SU-DHL-6 (cell line): ENCODE measurements around the gene MBLAC2.

ENCODE experiments used
- EZH2phosphoT487 ChIP-seq: fragments of 200-600 bp; sonication (generic), shearing (Covaris generic); conservative IDR thresholded peaks from 2 replicates; pipeline ENCODE4 v1.6.1; 2018; ENCODE audit warnings: mild to moderate bottlenecking, antibody characterized with exemption, low read length, moderate library complexity, mixed read lengths
- TF ChIP-seq, protein P1 (sequence below): fragments of 200-600 bp; sonication (generic); IDR thresholded peaks from one replicate; pipeline ENCODE4 v1.5.1; 2017; ENCODE audit warnings: antibody characterized with exemption, mild to moderate bottlenecking, low read length, moderate library complexity; ENCODE audit not compliant: insufficient read depth, poor library complexity, severe bottlenecking

DNA sequence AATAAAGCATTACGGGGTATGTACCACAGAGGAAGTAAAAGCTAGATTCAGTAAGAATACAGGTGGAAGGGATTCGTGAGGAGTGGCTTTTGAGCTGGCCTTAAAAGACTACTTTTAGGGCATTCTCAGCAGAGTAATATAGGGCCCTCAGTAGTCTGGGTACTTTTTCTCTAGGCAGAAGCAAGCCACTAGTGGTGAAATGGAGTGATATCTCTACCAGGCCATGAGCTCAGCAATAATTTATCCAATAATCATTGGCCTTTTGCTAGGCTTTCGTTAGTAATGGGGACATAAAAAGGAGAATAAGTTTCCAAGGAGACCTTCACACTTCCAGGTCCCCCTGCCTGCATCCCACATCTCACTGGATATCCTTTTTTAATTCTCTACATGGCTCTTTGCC is 1.8 kb upstream of the MBLAC2 start:
- TF ChIP-seq, protein P1, sequence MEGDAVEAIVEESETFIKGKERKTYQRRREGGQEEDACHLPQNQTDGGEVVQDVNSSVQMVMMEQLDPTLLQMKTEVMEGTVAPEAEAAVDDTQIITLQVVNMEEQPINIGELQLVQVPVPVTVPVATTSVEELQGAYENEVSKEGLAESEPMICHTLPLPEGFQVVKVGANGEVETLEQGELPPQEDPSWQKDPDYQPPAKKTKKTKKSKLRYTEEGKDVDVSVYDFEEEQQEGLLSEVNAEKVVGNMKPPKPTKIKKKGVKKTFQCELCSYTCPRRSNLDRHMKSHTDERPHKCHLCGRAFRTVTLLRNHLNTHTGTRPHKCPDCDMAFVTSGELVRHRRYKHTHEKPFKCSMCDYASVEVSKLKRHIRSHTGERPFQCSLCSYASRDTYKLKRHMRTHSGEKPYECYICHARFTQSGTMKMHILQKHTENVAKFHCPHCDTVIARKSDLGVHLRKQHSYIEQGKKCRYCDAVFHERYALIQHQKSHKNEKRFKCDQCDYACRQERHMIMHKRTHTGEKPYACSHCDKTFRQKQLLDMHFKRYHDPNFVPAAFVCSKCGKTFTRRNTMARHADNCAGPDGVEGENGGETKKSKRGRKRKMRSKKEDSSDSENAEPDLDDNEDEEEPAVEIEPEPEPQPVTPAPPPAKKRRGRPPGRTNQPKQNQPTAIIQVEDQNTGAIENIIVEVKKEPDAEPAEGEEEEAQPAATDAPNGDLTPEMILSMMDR: no peak
- no peak for TF ChIP-seq EZH2phosphoT487
